Neutrophil (primary cell): ENCODE measurements around the gene LPP.

Experiments
- H3K27ac ChIP-seq: fragments of 200-600 bp; sonication (generic); 2 replicates; pipeline ENCODE4 v1.5.1; 2016; ENCODE audit warnings: mild to moderate bottlenecking, moderate library complexity
- H3K27me3 ChIP-seq: fragments of 200-600 bp; sonication (generic); 2 replicates; pipeline ENCODE4 v1.6.0; 2016; ENCODE audit warnings: mild to moderate bottlenecking
- H3K36me3 ChIP-seq: fragments of 200-600 bp; sonication (generic); 2 replicates; pipeline ENCODE4 v1.5.1; 2017
- H3K4me1 ChIP-seq, 2 experiments: fragments of 200-600 bp in 1 of 2; sonication (generic) in 1 of 2; 1 replicate in 1 of 2; 2 replicates in 1 of 2; pipeline versions ENCODE4 v1.5.1 to v1.6.1; 2013 to 2016; ENCODE audit warnings: low read depth in 1 of 2, low read length in 1 of 2, mild to moderate bottlenecking in 1 of 2, moderate library complexity in 1 of 2; ENCODE audit not compliant: control insufficient read depth in 1 of 2, insufficient read depth in 1 of 2
- H3K4me3 ChIP-seq, 2 experiments: fragments of 200-600 bp in 1 of 2; sonication (generic) in 1 of 2; 1 replicate in 1 of 2; 2 replicates in 1 of 2; pipeline ENCODE4 v1.5.1; 2013 to 2016; ENCODE audit warnings: low read depth in 1 of 2, low read length in 1 of 2, mild to moderate bottlenecking in 1 of 2, moderate library complexity in 1 of 2
- H3K9me3 ChIP-seq: fragments of 200-600 bp; sonication (generic); 2 replicates; pipeline ENCODE4 v1.5.1; 2016
- CTCF ChIP-seq: fragments of 200-600 bp; sonication (generic); IDR thresholded peaks from 2 replicates; pipeline ENCODE4 v1.5.1; 2016; ENCODE audit warnings: antibody characterized with exemption

Gene LPP

DNA sequence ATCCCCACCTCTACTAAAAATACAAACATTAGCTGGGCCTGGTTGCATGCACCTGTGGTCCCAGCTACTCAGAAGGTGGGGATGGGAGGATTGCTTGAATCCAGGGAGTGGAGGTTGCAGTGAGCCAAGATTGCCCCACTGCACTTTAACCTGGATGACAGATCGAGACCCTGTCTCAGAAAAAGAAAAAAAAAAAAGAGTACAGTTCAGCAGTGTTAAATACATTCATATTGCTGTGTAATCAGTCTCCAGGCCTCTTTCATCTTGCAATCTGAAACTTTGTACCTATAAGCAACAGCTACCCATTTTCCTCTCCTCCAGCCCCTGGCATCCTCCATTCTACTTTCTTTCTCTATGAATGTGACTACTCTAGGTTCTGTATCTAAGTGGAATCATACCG lies 61.2 kb downstream of the LPP start:
- H3K4me1 ChIP-seq = peaks cover 24 to 29% of the 10 kb centered on the region in 2 experiments
- H3K4me3 ChIP-seq = no peak overlapping the region
- no peaks in the 10 kb centered on the region for H3K36me3 ChIP-seq
- H3K27me3 ChIP-seq = no peaks in the 10 kb centered on the region
- no peak for TF ChIP-seq CTCF
- peak overlapping the region; percentile 84 for H3K27ac ChIP-seq
- no peaks in the 10 kb centered on the region for H3K9me3 ChIP-seq

DNA sequence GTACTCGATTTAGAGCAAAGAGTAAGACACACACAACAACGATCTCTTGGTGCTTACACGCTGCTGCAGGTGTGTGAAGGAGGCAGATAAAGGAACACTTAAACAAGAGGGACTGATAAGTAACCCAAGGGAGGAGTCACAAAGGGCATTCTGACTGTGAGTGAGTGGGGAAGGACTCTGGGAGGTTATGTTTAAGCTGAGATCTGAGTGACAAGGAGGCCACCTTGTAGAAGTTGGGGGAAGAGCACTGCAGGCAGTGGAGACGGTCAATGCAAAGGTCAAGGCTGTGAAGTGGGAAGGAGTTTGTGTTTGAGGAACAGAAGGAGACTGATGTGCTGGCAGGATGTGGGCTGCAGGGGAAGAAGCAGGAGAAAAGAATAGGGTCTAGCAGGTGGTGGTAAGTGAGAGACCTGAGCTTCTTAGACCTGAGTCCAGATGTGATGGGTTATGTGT lies 63.1 kb downstream of the LPP start:
- Histone ChIP-seq H3K4me3 (no peak overlapping the region), H3K36me3 (no peaks in the 10 kb centered on the region), H3K4me1 (peaks cover 24 to 29% of the 10 kb centered on the region in 2 experiments), H3K27ac (no peak overlapping the region), H3K9me3 (no peaks in the 10 kb centered on the region), H3K27me3 (no peaks in the 10 kb centered on the region)
- TF ChIP-seq CTCF = no peak

- Histone ChIP-seq H3K27ac (no peak overlapping the region), H3K4me3 (no peak overlapping the region), H3K9me3 (no peaks in the 10 kb centered on the region), H3K27me3 (no peaks in the 10 kb centered on the region), H3K4me1 (peaks cover 24 to 29% of the 10 kb centered on the region in 2 experiments), H3K36me3 (no peaks in the 10 kb centered on the region)
- no peak for TF ChIP-seq CTCF
Measured at GRCh38 chr3:188217726-188218125, 63.8 kb downstream of the LPP start.

DNA sequence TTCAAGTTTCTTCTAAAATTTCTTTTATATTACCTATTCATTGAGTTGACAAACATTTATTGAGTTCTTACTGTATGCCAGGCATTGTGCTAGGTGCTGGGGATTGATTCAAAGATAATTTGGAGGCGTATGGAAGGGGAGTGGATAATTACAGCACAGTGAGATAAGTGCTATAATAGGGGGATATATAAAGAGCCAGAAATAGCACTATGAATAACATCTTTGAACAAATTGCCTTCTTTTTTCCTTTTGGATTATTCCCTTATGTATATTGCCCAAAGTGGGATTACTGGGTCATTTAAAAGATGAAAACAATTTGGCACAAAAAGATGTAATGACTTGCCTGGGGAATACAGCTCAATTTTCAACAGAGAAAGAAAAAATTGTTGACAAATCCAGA lies 64.6 kb downstream of the LPP start:
- Histone ChIP-seq H3K36me3 (no peaks in the 10 kb centered on the region), H3K27ac (no peak overlapping the region), H3K4me3 (no peak overlapping the region), H3K9me3 (no peaks in the 10 kb centered on the region), H3K4me1 (peaks cover 24% of the 10 kb centered on the region in 2 experiments), H3K27me3 (no peaks in the 10 kb centered on the region)
- no peak for TF ChIP-seq CTCF

DNA sequence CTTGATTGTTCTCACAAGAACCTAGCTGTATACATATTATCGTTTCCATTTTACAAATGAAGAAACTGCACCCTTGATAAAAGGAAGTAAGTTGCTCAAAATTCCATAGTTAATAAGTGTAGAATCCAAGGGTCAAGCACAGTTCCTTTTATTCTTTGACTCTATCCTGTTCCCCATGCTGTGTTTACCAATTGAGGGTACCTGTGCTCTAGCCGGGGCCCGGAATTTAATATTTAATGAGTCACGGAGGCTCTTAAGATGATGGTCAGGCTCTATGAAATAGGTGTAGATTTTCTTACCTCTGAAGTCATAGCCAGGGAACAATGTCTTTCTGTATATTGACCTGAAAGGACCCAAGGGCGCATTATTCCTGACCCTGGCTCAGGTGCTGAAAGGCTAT lies 65.2 kb downstream of the LPP start:
- H3K27me3 ChIP-seq = no peaks in the 10 kb centered on the region
- H3K4me3 ChIP-seq = no peak overlapping the region
- H3K4me1 ChIP-seq = peaks cover 18 to 19% of the 10 kb centered on the region in 2 experiments
- no peak for TF ChIP-seq CTCF
- H3K27ac ChIP-seq = no peak overlapping the region
- no peaks in the 10 kb centered on the region for H3K9me3 ChIP-seq
- H3K36me3 ChIP-seq = no peaks in the 10 kb centered on the region
